H1 (cell line): Measurements from ENCODE around the gene KRTAP9-7. TPM values are rescaled to one million over a fixed set of nuclear protein-coding genes. Genes with fewer than 3 reads are reported as not detected.

Experiments
- CTCF ChIA-PET: fragments of 300-600 bp; sonication (Branson Sonifier 250); formaldehyde crosslinking; loops from one replicate; lab custom pipeline; 2021; ENCODE audit not compliant: partially characterized antibody; lab: Charles Lee
- POLR2A ChIA-PET: fragments of 300-600 bp; sonication (Branson Sonifier 250); formaldehyde crosslinking; loops from one replicate; lab custom pipeline; 2021; ENCODE audit warnings: inconsistent platforms; ENCODE audit not compliant: partially characterized antibody; lab: Charles Lee
- DNase-seq, 2 experiments: peaks; one replicate each; pipeline versions ENCODE4 v3.0.0 to v3.0.0-alpha.2; 2010 to 2022; ENCODE audit warnings: low spot score in 2 of 2, low read depth in 1 of 2, mixed read lengths in 1 of 2
- FAIRE-seq: peaks from 2 replicates; lab custom pipeline; 2011; peaks lifted over from hg19 to GRCh38; lab: Jason Lieb, UNC
- H2AFZ ChIP-seq: 2 replicates; pipeline ENCODE4 v1.8.1; 2012; ENCODE audit warnings: low read length, inconsistent platforms
- H2AK5ac ChIP-seq: 2 replicates; pipeline ENCODE4 v1.6.1; 2013; ENCODE audit warnings: low read depth, low read length
- H2BK120ac ChIP-seq: replicated peaks from 2 replicates; pipeline ENCODE3; 2013; ENCODE audit warnings: low read depth, low read length, inconsistent platforms
- H2BK12ac ChIP-seq: 2 replicates; pipeline ENCODE4 v1.6.1; 2013; ENCODE audit warnings: low read depth, low read length
- H2BK15ac ChIP-seq: 2 replicates; pipeline ENCODE4 v1.6.1; 2013; ENCODE audit warnings: low read length
- H2BK20ac ChIP-seq: 2 replicates; pipeline ENCODE4 v1.6.1; 2013; ENCODE audit warnings: low read length
- H2BK5ac ChIP-seq: 2 replicates; pipeline ENCODE4 v1.6.1; 2013; ENCODE audit warnings: low read depth, low read length
- H3K14ac ChIP-seq: 2 replicates; pipeline ENCODE4 v1.6.1; 2013; ENCODE audit warnings: inconsistent platforms; ENCODE audit not compliant: insufficient read length
- H3K18ac ChIP-seq: 2 replicates; pipeline ENCODE4 v1.6.1; 2013; ENCODE audit warnings: low read length; ENCODE audit errors: extremely low read depth
- H3K23ac ChIP-seq: 2 replicates; pipeline ENCODE4 v1.6.1; 2013; ENCODE audit warnings: inconsistent platforms; ENCODE audit not compliant: insufficient read length
- H3K23me2 ChIP-seq: 2 replicates; pipeline ENCODE4 v1.6.1; 2013; ENCODE audit warnings: low read depth, low read length
- H3K27ac ChIP-seq: 2 replicates; pipeline ENCODE4 v1.6.1; 2011; ENCODE audit warnings: low read depth, low read length, inconsistent platforms
- H3K27me3 ChIP-seq, 4 experiments: replicated peaks in 1 of 4; 1 replicate in 1 of 4; 2 replicates in 3 of 4; pipeline versions ENCODE4 v1.6.1 to v1.8.1; 2011 to 2013; ENCODE audit warnings: low read length in 3 of 4, mild to moderate bottlenecking in 3 of 4, inconsistent platforms in 2 of 4, mixed read lengths in 2 of 4, moderate library complexity in 1 of 4; ENCODE audit not compliant: control insufficient read depth in 3 of 4, insufficient read depth in 3 of 4; ENCODE audit errors: extremely low read depth in 1 of 4
- H3K36me3 ChIP-seq, 4 experiments: 2 replicates each; pipeline versions ENCODE4 v1.6.1 to v1.8.1; 2011 to 2013; ENCODE audit warnings: mild to moderate bottlenecking in 4 of 4, low read length in 3 of 4, moderate library complexity in 2 of 4, control low read depth in 1 of 4, inconsistent platforms in 1 of 4; ENCODE audit not compliant: insufficient read depth in 4 of 4, control insufficient read depth in 2 of 4
- H3K4ac ChIP-seq: replicated peaks from 2 replicates; pipeline ENCODE3; 2013; ENCODE audit warnings: low read length, low read depth, mixed read lengths, inconsistent platforms; ENCODE audit not compliant: insufficient read length
- H3K4me1 ChIP-seq, 4 experiments: replicated peaks in 1 of 4; 1 replicate in 1 of 4; 2 replicates in 3 of 4; pipeline versions ENCODE4 v1.6.1 to v1.8.1; 2011 to 2013; ENCODE audit warnings: low read length in 3 of 4, inconsistent platforms in 2 of 4, mixed read lengths in 1 of 4; ENCODE audit not compliant: insufficient read depth in 4 of 4, control insufficient read depth in 3 of 4
- H3K4me2 ChIP-seq, 2 experiments: 2 replicates each; pipeline versions ENCODE4 v1.6.1 to v1.8.1; 2011 to 2013; ENCODE audit warnings: low read depth in 2 of 2, low read length in 2 of 2, control low read depth in 1 of 2, inconsistent platforms in 1 of 2, mild to moderate bottlenecking in 1 of 2; ENCODE audit not compliant: insufficient read depth in 1 of 2
- H3K4me3 ChIP-seq, 4 experiments: fragments of 200-600, 300-600 bp in 1 of 4; sonication (generic), shearing (Covaris generic), sonication (Bioruptor Twin) in 1 of 4; 2 replicates each; pipeline versions ENCODE4 v1.5.1 to v1.8.1; 2011 to 2016; ENCODE audit warnings: low read length in 4 of 4, low read depth in 3 of 4, control low read depth in 2 of 4, inconsistent platforms in 2 of 4, mild to moderate bottlenecking in 2 of 4, mixed read lengths in 1 of 4, moderate library complexity in 1 of 4; ENCODE audit not compliant: insufficient read depth in 2 of 4; ENCODE audit errors: extremely low read depth in 1 of 4
- H3K56ac ChIP-seq: replicated peaks from 2 replicates; pipeline ENCODE3; 2013; ENCODE audit warnings: low read depth, mild to moderate bottlenecking, mixed read lengths, low read length, inconsistent platforms; ENCODE audit not compliant: insufficient read length
- H3K79me1 ChIP-seq: 2 replicates; pipeline ENCODE4 v1.6.1; 2013; ENCODE audit warnings: low read depth, low read length, control low read depth
- H3K79me2 ChIP-seq, 2 experiments: 2 replicates each; pipeline versions ENCODE4 v1.6.1 to v1.8.1; 2012 to 2013; ENCODE audit warnings: low read length in 2 of 2, mild to moderate bottlenecking in 2 of 2, inconsistent platforms in 1 of 2; ENCODE audit not compliant: insufficient read depth in 2 of 2, control insufficient read depth in 1 of 2
- H3K9ac ChIP-seq, 4 experiments: replicated peaks in 1 of 4; 1 replicate in 1 of 4; 2 replicates in 3 of 4; pipeline versions ENCODE4 v1.6.1 to v1.8.1; 2011 to 2013; ENCODE audit warnings: low read depth in 3 of 4, low read length in 3 of 4, control low read depth in 2 of 4, mild to moderate bottlenecking in 2 of 4, moderate library complexity in 2 of 4, inconsistent platforms in 1 of 4; ENCODE audit errors: extremely low read depth in 1 of 4
- H3K9me3 ChIP-seq, 2 experiments: 2 replicates each; pipeline versions ENCODE4 v1.6.1 to v1.8.1; 2012 to 2013; ENCODE audit warnings: mild to moderate bottlenecking in 2 of 2, moderate library complexity in 2 of 2, control low read depth in 1 of 2, inconsistent platforms in 1 of 2, low read depth in 1 of 2, low read length in 1 of 2, mixed read lengths in 1 of 2; ENCODE audit not compliant: insufficient read depth in 2 of 2
- H4K20me1 ChIP-seq, 2 experiments: replicated peaks in 1 of 2; 2 replicates each; pipeline versions ENCODE3 to v1.8.1; 2011 to 2013; ENCODE audit warnings: inconsistent platforms in 2 of 2, low read length in 2 of 2, mild to moderate bottlenecking in 1 of 2; ENCODE audit not compliant: insufficient read depth in 2 of 2, control insufficient read depth in 1 of 2
- H4K5ac ChIP-seq: 2 replicates; pipeline ENCODE4 v1.6.1; 2013; ENCODE audit warnings: low read length, low read depth, mixed read lengths, inconsistent platforms; ENCODE audit not compliant: insufficient read length
- H4K8ac ChIP-seq: 2 replicates; pipeline ENCODE4 v1.8.0; 2013; ENCODE audit warnings: mild to moderate bottlenecking, moderate library complexity, low read length, inconsistent platforms; ENCODE audit not compliant: insufficient read depth; ENCODE audit errors: extremely low read depth
- H4K91ac ChIP-seq: replicated peaks from 2 replicates; pipeline ENCODE3; 2013; ENCODE audit warnings: low read length, mixed read lengths, inconsistent platforms; ENCODE audit not compliant: insufficient read length
- ATF2 ChIP-seq: IDR thresholded peaks from 2 replicates; pipeline ENCODE4 v1.6.1; 2012; ENCODE audit warnings: low read length, inconsistent platforms
- ATF3 ChIP-seq: IDR thresholded peaks from 2 replicates; pipeline ENCODE4 v1.6.1; 2011; ENCODE audit warnings: low read depth, mild to moderate bottlenecking, low read length; ENCODE audit not compliant: insufficient read depth
- BRCA1 ChIP-seq: IDR thresholded peaks from 2 replicates; pipeline ENCODE4 v1.6.1; 2012; ENCODE audit warnings: low read depth, low read length, improper control_type of control experiment
- CBX8 ChIP-seq: fragments of 300-800, 300-1000 bp; sonication (generic); IDR thresholded peaks from 2 replicates; pipeline ENCODE4 v1.7.1; 2016; ENCODE audit warnings: low read depth, low read length, borderline replicate concordance
- HDAC2 ChIP-seq, 2 experiments: fragments of 300-600 bp in 1 of 2; sonication (generic) in 1 of 2; IDR thresholded peaks; 2 replicates each; pipeline ENCODE4 v1.6.1; 2011 to 2012; ENCODE audit warnings: low read depth in 2 of 2, low read length in 2 of 2, mild to moderate bottlenecking in 2 of 2, moderate library complexity in 2 of 2, borderline replicate concordance in 1 of 2, inconsistent platforms in 1 of 2
- HDAC6 ChIP-seq: IDR thresholded peaks from one replicate; pipeline ENCODE4 v1.7.1; 2012; ENCODE audit warnings: low read depth, mild to moderate bottlenecking, inconsistent platforms, low read length, moderate library complexity
- MAX ChIP-seq: IDR thresholded peaks from 2 replicates; pipeline ENCODE4 v1.6.1; 2012; ENCODE audit warnings: inconsistent platforms
- POU5F1 ChIP-seq: IDR thresholded peaks from 2 replicates; pipeline ENCODE4 v1.6.1; 2011; ENCODE audit warnings: low read depth, mild to moderate bottlenecking, low read length, moderate library complexity
- SP1 ChIP-seq: IDR thresholded peaks from 2 replicates; pipeline ENCODE4 v1.6.1; 2011; ENCODE audit warnings: low read depth, low read length
- SRF ChIP-seq: IDR thresholded peaks from 2 replicates; pipeline ENCODE4 v1.6.1; 2011; ENCODE audit warnings: mild to moderate bottlenecking, low read depth, low read length, moderate library complexity
- TCF12 ChIP-seq: IDR thresholded peaks from 2 replicates; pipeline ENCODE4 v1.6.1; 2011; ENCODE audit warnings: low read depth, mild to moderate bottlenecking, low read length
- whole genome bisulfite sequencing, 2 experiments: shearing (Covaris generic) in 1 of 2; methylation state at CpG; one replicate each; pipeline versions ENCODE4 v1.1.6 to v1.1.7; 2013 to 2015; ENCODE audit warnings: low lambda C conversion rate in 2 of 2, mixed read lengths in 2 of 2, inconsistent platforms in 1 of 2, low coverage in 1 of 2, missing lambda C conversion rate in 1 of 2; ENCODE audit not compliant: insufficient replicate concordance in 2 of 2, insufficient coverage in 1 of 2, insufficient read length in 1 of 2; ENCODE audit errors: extremely low coverage in 1 of 2, missing lambda C conversion rate in 1 of 2; 5-methylcytosine and 5-hydroxymethylcytosine counted together
- polyA plus RNA-seq, 7 experiments: library from polyadenylated mRNA; depleted of rRNA in 3 of 7; stranded (reverse) in 5 of 7; unstranded in 2 of 7; fragments of >200 nt in 5 of 7; fragments of 200-250 nt in 2 of 7; gene quantifications; 1 replicate in 5 of 7; 2 replicates in 1 of 7; 4 replicates in 1 of 7; pipeline versions ENCODE4 v1.2.1 to v1.2.3, GENCODE V29; 2011 to 2013; ENCODE audit warnings: missing spikeins in 2 of 7, mixed read lengths in 2 of 7
- total RNA-seq: library from RNA; stranded (reverse); fragmentation: NEBNext Ultra II Directional; extraction: Animal tissue kit (Norgen Biotek cat#: 25700); gene quantifications from 2 replicates; pipeline ENCODE4 v1.2.1, GENCODE V29; 2021

The KRTAP9-7 gene
- total and polyA plus RNA-seq, 2 of the 8 experiments (the other 6 are each of a cell fraction or from before 2014, with no cell fraction given): not detected

- Histone ChIP-seq H2BK5ac (0 out of 2 replicates have a peak within 1 kb of the TSS, but pooled peaks have one; percentile 39), H3K56ac (no peak within 1 kb of the TSS), H3K4me3 (no peak within 1 kb of the TSS), H2BK12ac (no peak within 1 kb of the TSS), H3K79me2 (no peaks in the 10 kb centered on the region), H3K27me3 (no peaks in the 10 kb centered on the region; a peak in 1 of 7 replicates), H3K14ac (no peak within 1 kb of the TSS), H3K18ac (no peak within 1 kb of the TSS), H2AFZ (no peak within 1 kb of the TSS), H3K23me2 (no peaks in the 10 kb centered on the region; the same call in 1 of the 2 replicates), H3K9me3 (no peaks in the 10 kb centered on the region), H3K79me1 (no peaks in the 10 kb centered on the region), H4K5ac (no peak within 1 kb of the TSS), H2BK120ac (no peak within 1 kb of the TSS), H3K4ac (no peak within 1 kb of the TSS), H3K36me3 (no peaks in the 10 kb centered on the region), H2AK5ac (no peak within 1 kb of the TSS), H3K27ac (no peak within 1 kb of the TSS), H2BK20ac (no peak within 1 kb of the TSS), H3K4me1 (no peaks in the 10 kb centered on the region; a peak in 2 of 7 replicates), H3K9ac (no peak within 1 kb of the TSS), H3K4me2 (no peak within 1 kb of the TSS), H2BK15ac (peak within 1 kb of the TSS; percentile 46; the same call in 1 of the 2 replicates), H4K20me1 (no peaks in the 10 kb centered on the region), H4K8ac (no peak within 1 kb of the TSS), H4K91ac (no peak within 1 kb of the TSS), H3K23ac (no peak within 1 kb of the TSS)
- POLR2A ChIA-PET: no interaction called here
- DNase-seq (no peak), FAIRE-seq (no peak)
- CTCF ChIA-PET: interaction anchor here (0.9 to 1.7 kb wide), 2 partner anchors 13 to 133 kb away, joined by 3 to 4 read pairs; no protein-coding TSS in a partner anchor
- 90% methylated on average over 5 of the region's 7 CpGs; no CpG with 5 or more reads in 1 of the 2 experiments for WGBS, 2 experiments
- TF ChIP-seq MAX: no peak
- TF ChIP-seq HDAC6: no peak
- TF ChIP-seq ATF3: no peak
- no peak for TF ChIP-seq SRF
- no peak for TF ChIP-seq SP1
- no peak for TF ChIP-seq BRCA1
- TF ChIP-seq ATF2: no peak
- TF ChIP-seq HDAC2 (IDR thresholded peaks at IDR 0.05; ENCODE audit: borderline replicate concordance in 1 of 2, low read depth in 2 of 2, low read length in 2 of 2): no peak
- TF ChIP-seq POU5F1: no peak
- TF ChIP-seq TCF12: no peak
- no peak for TF ChIP-seq CBX8
These were observed 33.4 kb downstream of the KRTAP9-7 start, which contains the start of gene KRTAP16-1 for GRCh38 chr17:41308918-41309359. TSS of gene KRTAP16-1 (minus strand) at chr17:41309309. CDS start at chr17:41309253, 56 bp downstream.
